GM21723 (cell line): Measurements from ENCODE around the gene RNF135.
"Not testable (repeated sequence)": the region's sequence is repeated elsewhere in the genome, so short reads cannot be mapped to it uniquely, and the experiment has no call there.

Source experiments
- ATAC-seq: cut with Tn5 transposase; IDR thresholded peaks from one replicate; pipeline ENCODE4 v1.9.1; 2021; ENCODE audit warnings: mild to moderate bottlenecking, moderate library complexity; ENCODE audit not compliant: unreplicated experiment

RNF135 gene

DNA sequence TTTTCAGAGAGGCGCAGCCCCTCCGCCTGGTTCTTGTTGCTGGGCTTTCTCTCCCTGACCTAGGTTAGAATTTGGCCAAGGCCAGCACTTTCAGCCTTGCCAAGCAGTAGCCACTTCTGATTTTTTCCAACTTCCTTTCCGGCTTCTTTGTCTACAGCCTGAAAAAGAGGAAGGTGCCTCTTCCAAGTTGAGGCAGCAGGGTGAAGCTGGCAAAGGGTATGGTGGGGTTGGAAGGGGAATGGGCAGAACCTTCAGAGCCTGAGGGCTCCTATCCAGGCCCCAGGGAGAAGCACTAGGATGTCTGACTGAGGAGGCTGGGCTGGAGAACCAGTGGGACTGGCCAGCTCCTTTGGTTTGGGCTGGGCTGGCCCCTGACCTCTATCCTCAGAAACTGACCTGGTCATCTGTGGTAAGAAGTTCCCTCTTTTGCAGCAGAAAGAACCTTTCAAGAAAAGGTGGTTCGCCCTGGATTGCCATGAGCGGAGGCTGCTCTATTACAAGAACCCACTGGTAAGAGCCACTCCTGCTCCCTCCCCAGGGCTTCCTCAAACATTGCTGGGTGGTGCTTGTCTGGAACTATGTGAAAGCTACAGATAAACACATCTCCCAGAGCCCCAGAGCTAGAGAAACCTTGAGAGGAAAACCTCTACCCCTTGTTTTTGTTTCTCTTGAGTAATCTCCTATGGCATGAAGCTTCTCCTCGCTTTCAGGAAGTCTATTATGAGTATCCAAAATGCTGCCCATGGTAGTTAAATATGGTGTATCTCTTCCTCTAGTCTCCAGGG lies 16.6 kb upstream of the RNF135 start:
- ATAC-seq, result no peak

- ATAC-seq, result no peak
Observed at GRCh38 chr17:30956764-30957374, 14.0 kb upstream of the RNF135 start.

- ATAC-seq, result no peak
Observed at GRCh38 chr17:30957741-30958140, 13.1 kb upstream of the RNF135 start.

DNA sequence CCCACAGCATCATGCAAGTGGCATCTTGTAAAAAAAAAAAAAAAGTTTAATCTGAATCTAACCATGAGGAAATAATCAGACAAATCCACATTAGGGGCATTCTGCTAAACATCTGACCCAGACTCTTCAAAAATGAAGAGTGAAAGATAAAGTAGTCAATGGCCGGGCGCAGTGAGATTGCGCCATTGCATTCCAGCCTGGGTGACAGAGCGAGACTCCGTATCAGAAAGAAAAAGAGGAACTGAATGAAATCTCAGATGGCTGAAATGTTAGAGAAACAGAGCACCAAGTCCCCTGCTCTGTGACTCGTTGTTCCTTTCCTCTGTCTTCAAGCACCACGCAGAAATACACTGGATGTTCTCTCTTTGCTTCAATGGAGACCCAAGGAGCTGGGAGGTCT lies 12.7 kb upstream of the RNF135 start:
- peak; percentile 45 for ATAC-seq

DNA sequence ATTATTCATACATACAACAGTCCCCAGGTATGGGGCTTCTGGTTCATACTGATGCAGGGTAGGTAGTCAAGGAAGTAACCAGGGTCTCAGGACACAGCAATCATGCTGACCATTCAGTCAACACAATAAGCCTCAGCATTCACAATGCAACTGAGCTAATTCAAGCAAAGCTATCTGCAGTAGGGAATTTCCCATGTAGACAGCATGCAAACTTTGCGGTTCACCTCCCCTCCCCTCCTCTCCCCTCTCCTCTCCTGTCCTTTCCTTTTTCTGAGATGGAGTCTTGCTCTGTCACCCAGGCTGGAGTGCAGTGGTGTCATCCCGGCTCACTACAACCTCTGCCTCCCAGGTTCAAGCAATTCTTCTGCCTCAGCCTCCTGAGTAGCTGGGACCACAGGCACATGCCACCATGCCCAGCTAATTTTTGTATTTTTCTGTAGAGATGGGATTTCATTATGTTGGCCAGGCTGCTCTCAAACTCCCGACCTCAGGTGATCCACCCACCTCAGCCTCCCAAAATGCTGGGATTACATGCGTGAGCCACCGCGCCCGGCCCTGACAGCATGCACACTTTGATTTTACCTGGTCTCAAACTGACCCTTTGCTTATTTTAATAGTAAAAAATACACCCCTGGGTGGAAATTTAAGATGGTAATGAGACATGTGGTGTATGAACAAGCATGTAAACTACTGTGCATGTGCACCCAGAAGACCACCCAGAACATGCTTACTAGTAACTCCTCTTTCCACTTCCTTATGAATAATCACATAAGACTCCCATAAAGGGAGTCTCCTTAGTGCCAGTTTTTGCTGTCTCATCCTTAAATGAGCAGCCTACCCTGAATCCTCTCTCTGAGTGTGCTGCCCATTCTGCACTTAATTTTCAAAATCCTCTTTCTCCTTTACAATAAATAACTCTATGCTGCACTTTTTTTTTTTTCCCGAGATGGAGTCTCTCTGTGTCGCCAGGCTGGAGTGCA lies 9.3 kb upstream of the RNF135 start:
- ATAC-seq, result peak; percentile 61

GRCh38 chr17:30964312-30964711 lies 6.5 kb upstream of the RNF135 start:
- ATAC-seq, result not testable (repeated sequence)

DNA sequence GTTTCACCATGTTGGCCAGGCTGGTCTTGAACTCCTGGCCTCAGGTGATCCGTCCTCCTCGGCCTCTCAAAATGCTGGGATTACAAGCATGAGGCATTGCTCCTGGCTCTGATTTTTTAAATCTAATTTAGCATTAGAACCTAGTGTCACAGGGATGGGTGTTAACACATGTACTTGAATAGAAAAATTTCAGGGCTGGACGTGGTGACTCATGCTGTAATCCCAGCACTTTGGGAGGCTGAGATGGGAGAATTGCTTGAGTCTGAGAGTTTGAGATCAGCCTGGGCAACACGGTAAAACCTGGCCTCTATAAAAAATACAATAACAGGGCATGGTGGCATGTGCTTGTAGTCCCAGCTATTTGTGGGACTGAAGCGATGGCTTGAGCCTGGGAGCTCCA lies 6.0 kb upstream of the RNF135 start:
- no peak for ATAC-seq

GRCh38 chr17:30965686-30966085 lies 5.2 kb upstream of the RNF135 start:
- no peak for ATAC-seq

DNA sequence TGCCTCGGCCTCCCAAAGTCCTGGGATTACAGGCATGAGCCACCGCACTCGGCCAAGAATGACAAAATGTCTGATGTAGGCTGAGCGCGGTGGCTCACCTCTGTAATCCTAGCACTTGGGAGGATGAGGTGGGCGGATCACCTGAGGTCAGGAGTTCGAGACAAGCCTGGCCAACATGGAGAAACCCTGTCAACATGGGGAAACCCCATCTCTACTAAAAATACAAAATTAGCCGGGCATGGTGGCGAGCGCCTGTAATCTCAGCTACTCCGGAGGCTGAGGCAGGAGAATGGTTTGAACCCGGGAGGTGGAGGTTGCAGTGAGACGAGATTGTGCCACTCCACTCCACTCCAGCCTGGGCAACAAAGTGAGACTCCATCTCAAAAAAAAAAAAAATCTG lies 2.9 kb upstream of the RNF135 start:
- ATAC-seq, result not testable (repeated sequence)

GRCh38 chr17:30969989-30970830 lies 629 bp upstream of the RNF135 start:
- ATAC-seq, result peak; percentile 10

GRCh38 chr17:30975042-30975820 lies 4.4 kb downstream of the RNF135 start:
- no peak for ATAC-seq

DNA sequence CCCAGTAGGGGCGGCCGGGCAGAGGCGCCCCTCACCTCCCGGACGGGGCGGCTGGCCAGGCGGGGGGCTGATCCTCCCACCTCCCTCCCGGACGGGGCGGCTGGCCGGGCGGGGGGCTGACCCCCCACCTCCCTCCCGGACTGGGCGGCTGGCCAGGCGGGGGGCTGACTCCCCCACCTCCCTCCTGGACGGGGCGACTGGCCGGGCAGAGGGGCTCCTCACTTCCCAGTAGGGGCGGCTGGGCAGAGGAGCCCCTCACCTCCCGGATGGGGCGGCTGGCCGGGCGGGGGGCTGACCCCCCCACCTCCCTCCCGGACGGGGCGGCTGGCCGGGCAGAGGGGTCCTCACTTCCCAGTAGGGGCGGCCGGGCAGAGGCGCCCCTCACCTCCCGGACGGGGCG lies 9.1 kb downstream of the RNF135 start:
- ATAC-seq, result not testable (repeated sequence)

DNA sequence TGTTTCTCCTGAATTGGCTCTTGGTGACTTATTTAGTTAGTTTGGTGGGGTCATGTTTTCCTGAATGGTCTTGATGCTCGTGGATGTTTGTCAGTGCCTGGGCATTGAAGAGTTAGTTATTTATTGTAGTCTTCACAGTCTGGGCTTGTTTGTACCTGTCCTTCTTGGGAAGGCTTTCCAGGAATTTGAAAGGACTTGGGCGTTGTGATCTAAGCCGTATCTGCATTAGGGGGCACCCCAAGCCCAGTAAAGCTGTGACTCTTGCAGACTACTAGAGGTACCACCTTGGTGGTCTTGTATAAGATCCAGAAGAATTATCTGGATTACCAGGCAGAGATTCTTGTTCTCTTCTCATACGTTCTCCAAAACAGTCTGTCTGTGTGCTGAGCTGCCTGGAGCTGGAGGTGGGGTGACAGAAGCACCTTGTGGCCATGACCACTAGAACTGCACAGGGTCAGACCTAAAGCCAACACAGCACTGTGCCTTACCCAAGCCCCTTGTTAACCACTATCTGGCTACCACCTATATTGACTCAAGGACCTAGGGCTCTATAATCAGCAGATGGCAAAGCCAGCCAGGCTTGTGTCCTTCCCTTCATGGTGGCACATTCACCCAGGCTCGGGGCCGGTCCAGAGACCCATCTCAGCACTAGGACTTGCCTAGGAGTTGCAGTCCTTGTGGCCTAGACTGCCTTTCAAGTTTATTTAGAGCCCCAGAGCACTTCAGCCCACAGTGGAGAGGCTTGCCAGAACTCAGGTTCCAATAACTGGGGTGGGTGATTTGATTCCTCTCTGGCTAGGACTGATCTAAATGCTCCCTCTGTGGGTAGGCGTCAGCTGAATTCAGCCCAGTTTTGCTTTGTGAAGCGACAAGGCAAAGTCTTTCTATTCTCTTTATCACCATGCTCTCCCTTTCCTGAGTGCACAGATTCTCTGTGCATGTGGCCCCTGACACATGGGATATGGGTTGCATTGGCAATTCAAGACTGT lies 11.0 kb downstream of the RNF135 start:
- ATAC-seq, result no peak

DNA sequence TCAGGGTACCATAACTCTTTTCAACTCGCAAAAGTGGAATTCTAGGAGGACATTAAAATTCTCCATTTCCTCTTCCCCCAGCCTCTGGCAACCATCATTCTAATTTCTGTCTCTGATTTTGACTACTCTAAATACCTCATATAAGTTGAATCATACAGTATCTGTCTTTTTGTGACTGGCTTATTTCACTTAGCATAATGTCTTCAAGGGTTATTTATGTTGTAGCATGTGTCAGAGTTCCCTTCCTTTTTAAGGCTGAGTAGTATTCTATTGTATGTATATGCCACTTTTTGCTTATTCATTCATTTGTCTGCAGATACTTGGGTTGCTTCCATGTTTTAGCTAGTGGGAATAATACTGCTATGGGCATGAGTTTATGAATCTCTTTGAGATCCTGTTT lies 12.0 kb downstream of the RNF135 start:
- no peak for ATAC-seq

GRCh38 chr17:30990458-30990857 lies 19.6 kb downstream of the RNF135 start:
- no peak for ATAC-seq

GRCh38 chr17:30992551-30992950 lies 21.7 kb downstream of the RNF135 start:
- ATAC-seq, result no peak

- no peak for ATAC-seq
Observed at GRCh38 chr17:30995347-30995746, 24.5 kb downstream of the RNF135 start.

- no peak for ATAC-seq
Observed at GRCh38 chr17:30996486-30996885, 25.6 kb downstream of the RNF135 start.

- ATAC-seq, result no peak
Observed at GRCh38 chr17:30997270-30997669, 26.4 kb downstream of the RNF135 start.
